Lung (tissue), 12 donors: ENCODE results near the gene RERE. TPM values are rescaled to one million over a fixed set of nuclear protein-coding genes. Genes with fewer than 3 reads are reported as not detected.

ENCODE experiments used
- ATAC-seq: fragments of 200-7000 bp; cut with Tn5 transposase; one replicate; pipeline ENCODE4 v1.9.1; 2020; ENCODE audit warnings: moderate number of reproducible peaks; ENCODE audit not compliant: insufficient read depth, low FRiP score
- DNase-seq, 3 donors: peaks; one replicate each; pipeline ENCODE4 v3.0.0-alpha.2; 2013 to 2017
- H3K27ac ChIP-seq, 2 donors: one replicate each; pipeline ENCODE4 v1.5.1; 2013; ENCODE audit warnings: mild to moderate bottlenecking in 2 of 2, moderate library complexity in 2 of 2, control low read depth in 1 of 2, inconsistent platforms in 1 of 2, low read depth in 1 of 2, low read length in 1 of 2
- H3K27me3 ChIP-seq, 3 donors: one replicate each; pipeline ENCODE4 v1.5.1; 2013; ENCODE audit warnings: low read length in 2 of 3; ENCODE audit not compliant: control insufficient read depth in 3 of 3, insufficient read depth in 3 of 3
- H3K36me3 ChIP-seq, 4 donors: one replicate each; pipeline ENCODE4 v1.5.1; 2013; ENCODE audit warnings: low read length in 4 of 4, mild to moderate bottlenecking in 1 of 4, moderate library complexity in 1 of 4; ENCODE audit not compliant: control insufficient read depth in 4 of 4, insufficient read depth in 4 of 4
- H3K4me1 ChIP-seq, 5 donors: one replicate each; pipeline ENCODE4 v1.5.1; 2013; ENCODE audit warnings: low read length in 5 of 5, mild to moderate bottlenecking in 2 of 5, moderate library complexity in 1 of 5; ENCODE audit not compliant: control insufficient read depth in 5 of 5, insufficient read depth in 5 of 5
- H3K4me3 ChIP-seq: one replicate; pipeline ENCODE4 v1.5.1; 2013; ENCODE audit warnings: mild to moderate bottlenecking, control low read depth, moderate library complexity
- H3K9ac ChIP-seq, 2 donors: one replicate each; pipeline ENCODE4 v1.5.1; 2013; ENCODE audit warnings: low read length in 2 of 2, control low read depth in 1 of 2; ENCODE audit not compliant: insufficient read depth in 1 of 2
- H3K9me3 ChIP-seq, 4 donors: one replicate each; pipeline ENCODE4 v1.5.1; 2013; ENCODE audit warnings: low read length in 3 of 4, mild to moderate bottlenecking in 1 of 4, moderate library complexity in 1 of 4; ENCODE audit not compliant: control insufficient read depth in 4 of 4, insufficient read depth in 3 of 4
- WGBS, 2 donors: extraction: QIAGEN DNeasy Blood & Tissue Kit; methylation state at CpG; one replicate each; pipeline ENCODE4 v1.1.7; 2013; 5-methylcytosine and 5-hydroxymethylcytosine counted together
- polyA plus RNA-seq, 2 donors: library from polyadenylated mRNA; stranded (reverse); fragments of 200-250 nt; gene quantifications; one replicate each; pipeline ENCODE4 v1.2.1, GENCODE V29; 2013
- total RNA-seq, 2 donors: library from RNA; depleted of rRNA in 1 of 2; stranded (reverse); fragments of >200 nt in 1 of 2; gene quantifications; one replicate each; pipeline ENCODE4 v1.2.1, GENCODE V29; 2014 to 2021
- TF ChIP-seq, protein P1 (sequence below): IDR thresholded peaks from 2 replicates; pipeline ENCODE4 v1.5.1; 2012; ENCODE audit warnings: mild to moderate bottlenecking; ENCODE audit errors: control extremely low read depth, extremely low read depth
- donor health status: control.
- donor health status: control.
- donor health status: Bipolar disorder and iron deficiency.
- donor health status: healthy.
- donor health status: DM: yes; HTN: yes; CAD: no.

The RERE gene
- total and polyA plus RNA-seq, 4 donors, result 21.7 to 207 (median 57.5) TPM

DNA sequence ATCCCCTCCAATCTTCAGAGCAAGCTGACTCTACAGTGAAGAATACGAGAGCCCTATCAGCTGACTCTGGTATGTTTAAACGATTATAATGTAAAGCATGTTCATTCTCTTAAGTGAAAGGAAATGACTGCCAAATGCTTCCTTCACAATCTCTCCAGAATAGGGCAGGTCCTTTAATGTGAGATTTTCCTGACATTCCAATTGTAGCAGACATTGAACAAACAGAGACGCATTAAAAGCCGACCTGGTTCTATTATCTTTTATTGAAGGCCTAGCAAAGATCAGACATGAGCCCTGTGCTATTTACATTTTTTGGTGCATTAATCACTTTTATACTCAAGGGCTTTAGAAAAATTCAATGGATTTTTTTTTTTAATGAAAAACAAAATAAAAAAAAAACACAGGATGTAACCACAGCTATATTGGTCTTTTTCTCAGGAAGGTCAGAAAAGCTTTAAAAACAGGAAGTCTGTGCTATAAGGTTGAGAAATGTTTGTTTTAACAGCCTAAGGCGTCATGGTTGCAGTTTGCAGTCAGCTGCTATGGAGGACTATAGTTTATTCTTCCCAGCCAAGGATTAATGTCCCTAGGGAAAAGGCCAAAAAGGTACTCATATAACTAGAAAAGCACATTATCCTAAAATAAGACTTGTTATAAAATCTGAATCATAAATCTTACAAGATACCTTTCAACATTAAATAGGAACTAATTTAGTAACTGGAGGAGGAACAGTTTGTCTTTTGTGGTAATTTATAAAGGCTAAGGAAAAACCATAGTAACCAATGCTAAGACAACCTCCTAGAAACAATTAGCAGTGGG, 104.8 kb downstream of the RERE start:
- ATAC-seq, result peak; percentile 19

DNA sequence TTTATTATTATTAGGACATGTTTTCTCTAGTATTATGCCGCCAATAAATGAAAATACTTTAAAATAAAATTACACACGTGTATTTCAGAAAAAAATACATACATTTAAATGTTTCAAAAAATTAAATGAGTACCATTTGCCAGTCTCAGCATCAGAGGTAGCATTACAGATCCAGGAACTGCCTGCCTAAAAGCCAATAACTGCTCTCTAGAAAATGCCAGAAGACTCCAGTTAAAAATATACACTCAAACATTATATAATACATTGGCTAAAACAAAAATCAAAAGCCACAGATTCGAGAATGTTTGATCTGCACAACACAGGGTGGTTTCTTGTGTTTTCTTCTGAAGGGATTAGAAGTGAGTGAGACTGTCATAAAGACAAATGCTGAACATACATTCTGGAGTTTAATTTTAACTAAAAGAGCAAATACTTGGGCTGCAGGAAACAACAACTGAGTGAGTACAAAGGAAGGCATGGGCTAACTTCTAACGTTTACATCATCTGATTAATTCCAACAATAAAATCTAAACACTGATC, 105.5 kb downstream of the RERE start:
- Histone ChIP-seq H3K36me3 (no peaks in the 10 kb centered on the region), H3K4me3 (no peak overlapping the region), H3K9ac (peak overlapping the region in 1 of 2 donors; percentile 76), H3K4me1 (peaks cover 0 to 46% (median 18%) of the 10 kb centered on the region in 5 donors), H3K9me3 (no peaks in the 10 kb centered on the region), H3K27me3 (no peaks in the 10 kb centered on the region), H3K27ac (peak overlapping the region in 1 of 2 donors; percentile 45)
- ATAC-seq, result peak; percentile 19
- no peak for DNase-seq
- TF ChIP-seq, protein P1, sequence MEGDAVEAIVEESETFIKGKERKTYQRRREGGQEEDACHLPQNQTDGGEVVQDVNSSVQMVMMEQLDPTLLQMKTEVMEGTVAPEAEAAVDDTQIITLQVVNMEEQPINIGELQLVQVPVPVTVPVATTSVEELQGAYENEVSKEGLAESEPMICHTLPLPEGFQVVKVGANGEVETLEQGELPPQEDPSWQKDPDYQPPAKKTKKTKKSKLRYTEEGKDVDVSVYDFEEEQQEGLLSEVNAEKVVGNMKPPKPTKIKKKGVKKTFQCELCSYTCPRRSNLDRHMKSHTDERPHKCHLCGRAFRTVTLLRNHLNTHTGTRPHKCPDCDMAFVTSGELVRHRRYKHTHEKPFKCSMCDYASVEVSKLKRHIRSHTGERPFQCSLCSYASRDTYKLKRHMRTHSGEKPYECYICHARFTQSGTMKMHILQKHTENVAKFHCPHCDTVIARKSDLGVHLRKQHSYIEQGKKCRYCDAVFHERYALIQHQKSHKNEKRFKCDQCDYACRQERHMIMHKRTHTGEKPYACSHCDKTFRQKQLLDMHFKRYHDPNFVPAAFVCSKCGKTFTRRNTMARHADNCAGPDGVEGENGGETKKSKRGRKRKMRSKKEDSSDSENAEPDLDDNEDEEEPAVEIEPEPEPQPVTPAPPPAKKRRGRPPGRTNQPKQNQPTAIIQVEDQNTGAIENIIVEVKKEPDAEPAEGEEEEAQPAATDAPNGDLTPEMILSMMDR, result no peak
- WGBS, 2 donors, result 35 to 36% methylated on average over 4 of the region's 4 CpGs

More for the DNA sequence above, 104.8 kb downstream of the RERE start:
- H3K4me1 ChIP-seq, result peaks cover 0 to 46% (median 13%) of the 10 kb centered on the region in 5 donors
- H3K27me3 ChIP-seq, result no peaks in the 10 kb centered on the region
- H3K27ac ChIP-seq, result peak overlapping the region in 1 of 2 donors; percentile 45
- peak; percentile 31 to 90 (median 88) for DNase-seq
- no peaks in the 10 kb centered on the region for H3K36me3 ChIP-seq
- TF ChIP-seq, protein P1, result no peak
- H3K9me3 ChIP-seq, result no peaks in the 10 kb centered on the region
- WGBS, 2 donors, result 5 to 7% methylated on average over 5 of the region's 5 CpGs
- H3K4me3 ChIP-seq, result no peak overlapping the region
- H3K9ac ChIP-seq, result peak overlapping the region in 1 of 2 donors; percentile 76

DNA sequence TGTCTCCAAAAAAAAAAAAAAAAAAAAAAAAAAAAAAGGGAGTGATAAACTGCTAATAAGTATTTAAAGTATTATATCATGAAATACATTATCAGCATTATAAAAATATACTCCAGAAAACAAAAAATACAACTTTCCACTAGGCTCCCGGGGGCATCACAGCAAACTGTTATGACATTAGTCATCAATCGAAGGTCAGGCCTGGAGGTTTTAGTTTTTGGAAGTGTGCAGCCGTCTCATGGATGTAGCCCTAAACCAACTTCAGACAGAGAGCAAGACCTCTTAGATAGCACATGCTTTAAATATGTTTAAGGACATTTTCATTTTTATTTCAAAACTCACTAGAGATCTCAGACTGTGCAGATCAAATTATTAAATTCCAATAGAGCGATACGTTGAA, 106.3 kb downstream of the RERE start:
- H3K36me3 ChIP-seq, result no peaks in the 10 kb centered on the region
- DNase-seq, result no peak
- H3K9me3 ChIP-seq, result no peaks in the 10 kb centered on the region
- peak overlapping the region in 1 of 2 donors; percentile 58 for H3K9ac ChIP-seq
- H3K4me3 ChIP-seq, result no peak overlapping the region
- 83 to 90% methylated on average over 5 of the region's 5 CpGs for WGBS, 2 donors
- no peaks in the 10 kb centered on the region for H3K27me3 ChIP-seq
- no peak for ATAC-seq
- no peak overlapping the region for H3K27ac ChIP-seq
- H3K4me1 ChIP-seq, result peaks cover 0 to 50% (median 18%) of the 10 kb centered on the region in 5 donors
- TF ChIP-seq, protein P1, result no peak
